A549 treated with CpdA at 1 μM for 4 hours (cell line): ENCODE data around the gene NLGN1. TPM values are rescaled to one million over a fixed set of nuclear protein-coding genes. Genes with fewer than 3 reads are reported as not detected.

Source experiments
- total RNA-seq: library from RNA; stranded (reverse); fragments of 200-300 nt; extraction: Qiagen RNA extraction; gene quantifications from 5 replicates; pipeline ENCODE4 v1.2.3, GENCODE V29; 2022; ENCODE audit warnings: low read depth

The NLGN1 gene
- not detected in 5 replicates for total RNA-seq

GRCh38 chr3:173397161-173398110 is at the start of gene NLGN1:
TSS of gene NLGN1 (plus strand) at chr3:173397744.

